HepG2 (cell line): ENCODE data around the gene DYNC2H1. TPM values are rescaled to one million over a fixed set of nuclear protein-coding genes. Genes with fewer than 3 reads are reported as not detected.

Experiments used
- ATAC-seq: fragments of 200-7000 bp; cut with Tn5 transposase; 3 replicates; pipeline ENCODE4 v1.9.1; 2020; ENCODE audit warnings: mild to moderate bottlenecking, moderate library complexity
- BruUV-seq: library from RNA; stranded (reverse); fragments of 400-500 nt; replicated peaks from 2 replicates; lab custom pipeline; 2021; lab: Mats Ljungman, UMichigan
- CTCF ChIA-PET: fragments of 300-600 bp; formaldehyde crosslinking; extraction: SDS; loops from one replicate; lab custom pipeline; 2021; ENCODE audit warnings: low total read pairs, inconsistent platforms, low intra/inter-chr PET ratio; lab: Yijun Ruan, JAX
- POLR2A ChIA-PET: fragments of 350-600 bp; sonication (Branson Sonifier 250); formaldehyde crosslinking; loops from one replicate; lab custom pipeline; 2020; ENCODE audit warnings: antibody characterized with exemption, inconsistent platforms; lab: Yijun Ruan, JAX
- DNase-seq: peaks from one replicate; pipeline ENCODE4 v3.0.0-alpha.2; 2015; ENCODE audit warnings: low spot score
- FAIRE-seq: peaks from 3 replicates; lab custom pipeline; 2011; peaks lifted over from hg19 to GRCh38; lab: Jason Lieb, UNC
- H2AFZ ChIP-seq: one replicate; pipeline ENCODE4 v1.6.1; 2011; ENCODE audit warnings: low read length, inconsistent platforms
- H3K27ac ChIP-seq: fragments of 300-600 bp; 3 replicates; pipeline ENCODE4 v1.8.0; 2011; ENCODE audit warnings: mixed run types, mild to moderate bottlenecking, mixed read lengths, low read length, inconsistent platforms; ENCODE audit not compliant: insufficient read depth; ENCODE audit errors: extremely low read length
- H3K27me3 ChIP-seq, 2 experiments: fragments of 200-600 bp in 1 of 2; 2 replicates in 1 of 2; 3 replicates in 1 of 2; pipeline versions ENCODE4 v1.6.0 to v1.8.0; 2011; ENCODE audit warnings: low read length in 2 of 2, mild to moderate bottlenecking in 2 of 2, moderate library complexity in 2 of 2, inconsistent platforms in 1 of 2; ENCODE audit not compliant: insufficient read depth in 2 of 2, control insufficient read depth in 1 of 2
- H3K36me3 ChIP-seq, 2 experiments: fragments of 200-600 bp in 1 of 2; replicated peaks in 1 of 2; 2 replicates in 1 of 2; 3 replicates in 1 of 2; pipeline versions ENCODE4 v1.5.1 to v1.8.0; 2011; ENCODE audit warnings: low read length in 2 of 2, inconsistent platforms in 1 of 2; ENCODE audit not compliant: insufficient read depth in 2 of 2, control insufficient read depth in 1 of 2
- H3K4me1 ChIP-seq: 2 replicates; pipeline ENCODE4 v1.5.1; 2012; ENCODE audit warnings: low read length, inconsistent platforms; ENCODE audit not compliant: insufficient read depth
- H3K4me2 ChIP-seq: 2 replicates; pipeline ENCODE4 v1.6.0; 2011; ENCODE audit warnings: low read depth, low read length, inconsistent platforms
- H3K4me3 ChIP-seq, 3 experiments: fragments of 200-600 bp in 1 of 3; sonication (generic), shearing (Covaris generic) in 1 of 3; replicated peaks in 1 of 3; 2 replicates each; pipeline ENCODE4 v1.5.1; 2011 to 2016; ENCODE audit warnings: low read length in 3 of 3, inconsistent platforms in 2 of 3, low read depth in 2 of 3, mild to moderate bottlenecking in 2 of 3, control low read depth in 1 of 3, mixed read lengths in 1 of 3; ENCODE audit not compliant: insufficient read depth in 1 of 3
- H3K79me2 ChIP-seq: one replicate; pipeline ENCODE4 v1.6.1; 2011; ENCODE audit warnings: low read length, inconsistent platforms; ENCODE audit not compliant: insufficient read depth
- H3K9ac ChIP-seq: 2 replicates; pipeline ENCODE4 v1.6.0; 2011; ENCODE audit warnings: mild to moderate bottlenecking, low read depth, low read length, inconsistent platforms; ENCODE audit not compliant: insufficient read depth
- H3K9me3 ChIP-seq: 2 replicates; pipeline ENCODE4 v1.5.1; 2012; ENCODE audit warnings: mild to moderate bottlenecking, low read length
- H4K20me1 ChIP-seq: 2 replicates; pipeline ENCODE4 v1.6.0; 2011; ENCODE audit warnings: inconsistent platforms, mild to moderate bottlenecking, low read length, moderate library complexity; ENCODE audit not compliant: insufficient read depth
- ADNP ChIP-seq: sonication (generic); formaldehyde crosslinking; IDR thresholded peaks from 2 replicates; pipeline ENCODE4 v1.4.0; 2020; ENCODE audit warnings: missing genetic modification reagents
- ARNT2 ChIP-seq: sonication (generic); formaldehyde crosslinking; IDR thresholded peaks from 2 replicates; pipeline ENCODE4 v1.8.0; 2022; ENCODE audit warnings: mild to moderate bottlenecking, low read depth, missing genetic modification reagents, moderate library complexity
- MEF2D ChIP-seq: sonication (generic); formaldehyde crosslinking; IDR thresholded peaks from 2 replicates; pipeline ENCODE4 v1.5.1; 2020; ENCODE audit warnings: mild to moderate bottlenecking, missing genetic modification reagents
- PRDM10 ChIP-seq: sonication (generic); formaldehyde crosslinking; IDR thresholded peaks from 2 replicates; pipeline ENCODE4 v1.4.0; 2020; ENCODE audit warnings: low read depth, missing genetic modification reagents
- SKI ChIP-seq: fragments of 450-650 bp; IDR thresholded peaks from one replicate; pipeline ENCODE4 v1.6.1; 2018; ENCODE audit warnings: mild to moderate bottlenecking; ENCODE audit not compliant: partially characterized antibody
- SP140L ChIP-seq: sonication (generic); formaldehyde crosslinking; IDR thresholded peaks from 2 replicates; pipeline ENCODE4 v1.4.0; 2020; ENCODE audit warnings: missing genetic modification reagents, borderline replicate concordance
- TRIM22 ChIP-seq: fragments of 450-650 bp; IDR thresholded peaks from 2 replicates; pipeline ENCODE4 v1.6.1; 2017
- ZFP1 ChIP-seq: IDR thresholded peaks from 2 replicates; pipeline ENCODE4 v1.6.1; 2016
- ZMYM3 ChIP-seq: sonication (generic); formaldehyde crosslinking; IDR thresholded peaks from 2 replicates; pipeline ENCODE4 v1.5.1; 2020; ENCODE audit warnings: mild to moderate bottlenecking, missing genetic modification reagents
- ZNF335 ChIP-seq: sonication (generic); formaldehyde crosslinking; IDR thresholded peaks from 2 replicates; pipeline ENCODE4 v1.4.0; 2020; ENCODE audit warnings: missing genetic modification reagents
- ZNF33B ChIP-seq: sonication (generic); formaldehyde crosslinking; IDR thresholded peaks from 2 replicates; pipeline ENCODE4 v1.5.1; 2020; ENCODE audit warnings: mild to moderate bottlenecking, missing genetic modification reagents
- ZNF382 ChIP-seq: sonication (generic); formaldehyde crosslinking; IDR thresholded peaks from 2 replicates; pipeline ENCODE4 v1.5.0; 2020; ENCODE audit warnings: missing genetic modification reagents, mild to moderate bottlenecking, borderline replicate concordance
- ZSCAN30 ChIP-seq: sonication (generic); formaldehyde crosslinking; IDR thresholded peaks from 2 replicates; pipeline ENCODE4 v1.5.0; 2020; ENCODE audit warnings: mild to moderate bottlenecking, missing genetic modification reagents
- WGBS: methylation state at CpG from one replicate; pipeline ENCODE4 v1.1.6; 2017; ENCODE audit warnings: low lambda C conversion rate; 5-methylcytosine and 5-hydroxymethylcytosine counted together
- in situ Hi-C: cut with HindIII; loops from 2 replicates; pipeline ENCODE4 v1.10.0; 2017; ENCODE audit warnings: low pct_unique_long_range_greater_than_20kb; ENCODE audit not compliant: extremely low pct_ligation_motif_present
- intact Hi-C: fragments of 100-400 bp; cut with micrococcal nuclease; formaldehyde crosslinking; loops from one replicate; pipeline ENCODE4 v1.10.0; 2022; ENCODE audit not compliant: unreplicated experiment
- polyA plus RNA-seq, 8 experiments: library from polyadenylated mRNA; depleted of rRNA in 3 of 8; stranded (reverse) in 7 of 8; unstranded in 1 of 8; fragments of >200 nt; fragmentation: Illumina TruSeq in 4 of 8; extraction: Trizol in 4 of 8; gene quantifications; 2 replicates each; pipeline versions ENCODE4 v1.2.1 to v1.2.3, GENCODE V29; 2011 to 2016; ENCODE audit warnings: low read depth in 4 of 8, missing spikeins in 1 of 8, mixed read lengths in 1 of 8; ENCODE audit not compliant: insufficient read depth in 1 of 8
- total RNA-seq, 5 experiments: library from RNA; depleted of rRNA; stranded (reverse); fragments of >200 nt; fragmentation: Illumina TruSeq; extraction: Trizol; gene quantifications; 2 replicates each; pipeline ENCODE4 v1.2.3, GENCODE V29; 2016; ENCODE audit warnings: low read depth in 1 of 5
- TF ChIP-seq, protein P1 (sequence below): sonication (generic); formaldehyde crosslinking; IDR thresholded peaks from 2 replicates; pipeline ENCODE4 v1.4.0; 2020; ENCODE audit warnings: missing genetic modification reagents

The DYNC2H1 gene
- total and polyA plus RNA-seq, 2 of the 13 experiments (the other 11 are each of a cell fraction or from before 2014, with no cell fraction given), result 0.49 to 0.66 TPM

- TF ChIP-seq ZFP1 (CRISPR knock-in tag) (no peak), ZNF33B (CRISPR knock-in tag) (no peak), ZNF382 (no peak), TRIM22 (no peak), ZMYM3 (CRISPR knock-in tag) (no peak), ZSCAN30 (CRISPR knock-in tag) (no peak), ADNP (CRISPR knock-in tag) (no peak)
- TF ChIP-seq, all 625 proteins: peak for 0
- ChIA-PET CTCF (no interaction called here), POLR2A (no interaction called here)
- no peaks in the 10 kb centered on the region for H3K4me1 ChIP-seq
- no peak overlapping the region for H2AFZ ChIP-seq
- DNase-seq (no peak), FAIRE-seq (no peak), ATAC-seq (no peak)
- in situ Hi-C loops, result no loop called here
- no peaks in the 10 kb centered on the region for H3K27me3 ChIP-seq
- H3K27ac ChIP-seq, result no peak overlapping the region
- H3K36me3 ChIP-seq, result no peaks in the 10 kb centered on the region
- no TSS peak for BruUV-seq
- H4K20me1 ChIP-seq, result no peaks in the 10 kb centered on the region
- H3K9ac ChIP-seq, result no peak overlapping the region
- H3K9me3 ChIP-seq, result no peaks in the 10 kb centered on the region
- WGBS, result 9% methylated on average over 4 of the region's 4 CpGs
- H3K4me3 ChIP-seq, result no peak overlapping the region
- intact Hi-C loops, result no loop called here
- no peak overlapping the region for H3K4me2 ChIP-seq
- no peaks in the 10 kb centered on the region for H3K79me2 ChIP-seq
Observed at GRCh38 chr11:103480421-103480820, 371.2 kb downstream of the DYNC2H1 start.

- no peak overlapping the region for H2AFZ ChIP-seq
- no peak for FAIRE-seq
- no TSS peak for BruUV-seq
- no peak for DNase-seq
- no peak overlapping the region for H3K4me2 ChIP-seq
- ATAC-seq, result no peak
- CTCF ChIA-PET, result no interaction called here
- H3K9me3 ChIP-seq, result no peaks in the 10 kb centered on the region
- POLR2A ChIA-PET, result no interaction called here
- H3K36me3 ChIP-seq, result no peaks in the 10 kb centered on the region
- intact Hi-C loops (no loop called here), in situ Hi-C loops (no loop called here)
- no peak overlapping the region for H3K9ac ChIP-seq
- no peaks in the 10 kb centered on the region for H3K27me3 ChIP-seq
- no peaks in the 10 kb centered on the region for H3K79me2 ChIP-seq
- H3K4me3 ChIP-seq, result no peak overlapping the region
- H3K4me1 ChIP-seq, result no peaks in the 10 kb centered on the region
- H4K20me1 ChIP-seq, result no peaks in the 10 kb centered on the region
- no peak overlapping the region for H3K27ac ChIP-seq
- TF ChIP-seq SP140L (CRISPR knock-in tag) (no peak), MEF2D (CRISPR knock-in tag) (no peak), ZNF335 (CRISPR knock-in tag) (no peak), SKI (no peak), ARNT2 (no peak), PRDM10 (no peak)
- TF ChIP-seq, protein P1, sequence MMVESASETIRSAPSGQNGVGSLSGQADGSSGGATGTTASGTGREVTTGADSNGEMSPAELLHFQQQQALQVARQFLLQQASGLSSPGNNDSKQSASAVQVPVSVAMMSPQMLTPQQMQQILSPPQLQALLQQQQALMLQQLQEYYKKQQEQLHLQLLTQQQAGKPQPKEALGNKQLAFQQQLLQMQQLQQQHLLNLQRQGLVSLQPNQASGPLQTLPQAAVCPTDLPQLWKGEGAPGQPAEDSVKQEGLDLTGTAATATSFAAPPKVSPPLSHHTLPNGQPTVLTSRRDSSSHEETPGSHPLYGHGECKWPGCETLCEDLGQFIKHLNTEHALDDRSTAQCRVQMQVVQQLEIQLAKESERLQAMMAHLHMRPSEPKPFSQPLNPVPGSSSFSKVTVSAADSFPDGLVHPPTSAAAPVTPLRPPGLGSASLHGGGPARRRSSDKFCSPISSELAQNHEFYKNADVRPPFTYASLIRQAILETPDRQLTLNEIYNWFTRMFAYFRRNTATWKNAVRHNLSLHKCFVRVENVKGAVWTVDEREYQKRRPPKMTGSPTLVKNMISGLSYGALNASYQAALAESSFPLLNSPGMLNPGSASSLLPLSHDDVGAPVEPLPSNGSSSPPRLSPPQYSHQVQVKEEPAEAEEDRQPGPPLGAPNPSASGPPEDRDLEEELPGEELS (CRISPR knock-in tag), result no peak
Observed at GRCh38 chr11:103483996-103484395, 374.8 kb downstream of the DYNC2H1 start.
